ENCODE data around the gene PTPN2. TPM values are rescaled to one million over a fixed set of nuclear protein-coding genes. Genes with fewer than 3 reads are reported as not detected.

The PTPN2 gene
- total and polyA plus RNA-seq, 2 of the 4 experiments (the other 2 are of a cell fraction): 13.2 to 30.6 TPM

DNA sequence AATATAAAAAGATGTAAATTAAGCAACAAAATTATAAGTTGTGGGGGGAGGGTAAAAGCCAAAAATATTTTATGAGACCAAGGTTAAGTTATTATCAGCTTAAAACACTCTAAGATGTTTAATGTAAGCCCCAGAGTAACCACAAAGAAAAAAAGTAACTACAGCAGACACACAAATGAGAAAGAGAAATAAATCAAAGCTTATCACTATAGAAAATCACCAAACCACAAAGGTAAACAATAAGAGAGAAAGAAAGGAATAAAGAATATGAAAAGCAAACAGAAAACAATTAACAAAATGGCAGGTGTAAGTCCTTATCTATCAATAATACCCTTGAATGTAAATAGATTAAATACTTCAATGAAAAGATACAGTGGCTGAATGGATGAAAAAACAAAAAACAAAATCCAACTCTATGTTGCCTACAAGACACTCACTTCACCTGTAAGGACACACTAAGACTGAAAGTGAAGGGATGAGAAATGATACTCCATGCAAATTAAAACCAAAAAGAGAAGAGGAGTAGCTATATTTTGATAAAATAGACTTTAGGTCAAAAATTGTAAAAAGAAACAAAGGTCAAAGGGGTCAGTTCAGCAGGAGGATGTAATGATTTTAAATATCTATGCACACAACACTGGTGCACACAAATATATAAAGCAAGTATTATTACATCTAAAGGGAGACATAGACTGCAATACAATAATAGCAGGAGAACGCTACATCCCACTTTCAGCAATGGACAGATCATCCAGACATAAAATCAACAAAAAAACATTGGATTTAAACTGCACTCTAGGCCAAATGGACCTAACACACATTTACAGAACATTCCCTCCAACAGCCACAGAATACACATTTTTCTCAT lies 80.7 kb downstream of the PTPN2 start (continued):
- TF ChIP-seq, protein P1, sequence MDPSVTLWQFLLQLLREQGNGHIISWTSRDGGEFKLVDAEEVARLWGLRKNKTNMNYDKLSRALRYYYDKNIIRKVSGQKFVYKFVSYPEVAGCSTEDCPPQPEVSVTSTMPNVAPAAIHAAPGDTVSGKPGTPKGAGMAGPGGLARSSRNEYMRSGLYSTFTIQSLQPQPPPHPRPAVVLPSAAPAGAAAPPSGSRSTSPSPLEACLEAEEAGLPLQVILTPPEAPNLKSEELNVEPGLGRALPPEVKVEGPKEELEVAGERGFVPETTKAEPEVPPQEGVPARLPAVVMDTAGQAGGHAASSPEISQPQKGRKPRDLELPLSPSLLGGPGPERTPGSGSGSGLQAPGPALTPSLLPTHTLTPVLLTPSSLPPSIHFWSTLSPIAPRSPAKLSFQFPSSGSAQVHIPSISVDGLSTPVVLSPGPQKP (IDR thresholded peaks at IDR 0.05; ENCODE audit: borderline replicate concordance, low read depth, low read length): no peak

DNA sequence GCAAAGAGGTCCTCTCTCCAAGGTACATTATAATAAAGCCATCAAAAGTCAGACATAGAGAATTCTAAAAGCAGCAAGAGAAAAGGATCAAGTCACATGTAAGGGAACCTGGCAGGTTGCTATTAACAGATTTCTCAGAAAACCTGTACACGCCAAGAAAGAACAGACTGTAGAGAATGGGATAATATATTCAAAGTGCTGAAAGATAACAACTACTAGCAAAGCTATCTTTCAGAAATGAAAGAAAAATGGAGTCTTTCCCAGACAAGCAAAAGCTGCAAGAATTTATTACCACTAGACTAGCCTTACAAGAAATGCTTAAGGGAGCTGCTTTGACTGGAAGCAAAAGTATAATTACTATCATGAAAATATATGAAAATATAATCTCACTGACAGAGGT lies 81.5 kb downstream of the PTPN2 start:
- Histone ChIP-seq H3K4me1 (ENCODE audit: control insufficient read depth, insufficient read depth, low read length) (no peaks in the 10 kb centered on the region), H2BK120ac (ENCODE audit: low read depth, low read length) (no peak overlapping the region), H3K27me3 (ENCODE audit: control insufficient read depth, insufficient read depth, low read length) (no peaks in the 10 kb centered on the region), H4K91ac (ENCODE audit: insufficient read depth, low read depth, low read length) (no peak overlapping the region), H2BK20ac (ENCODE audit: low read depth, low read length) (no peak overlapping the region), H3K36me3 (ENCODE audit: control insufficient read depth, insufficient read depth, low read length) (peaks cover 7% of the 10 kb centered on the region), H4K20me1 (ENCODE audit: insufficient read depth, low read length) (no peaks in the 10 kb centered on the region), H2AFZ (replicated peaks; ENCODE audit: low read length, poor library complexity) (no peak overlapping the region), H3K4me2 (ENCODE audit: low read depth, low read length) (no peak overlapping the region), H4K5ac (ENCODE audit: low read depth, low read length) (no peak overlapping the region), H3K23ac (ENCODE audit: low read depth, low read length) (no peak overlapping the region), H3K56ac (ENCODE audit: extremely low read depth, insufficient read depth, low read length) (no peak overlapping the region), H2BK15ac (ENCODE audit: low read depth, low read length) (no peak overlapping the region), H3K18ac (ENCODE audit: low read depth, low read length) (no peak overlapping the region), H4K8ac (ENCODE audit: low read depth in 2 of 2, low read length in 2 of 2) (no peak overlapping the region), H3K27ac (ENCODE audit: insufficient read depth, low read length) (no peak overlapping the region), H3K9me3 (ENCODE audit: control insufficient read depth, insufficient read depth, low read length) (no peaks in the 10 kb centered on the region), H3K4me3 (ENCODE audit: insufficient read depth, low read depth, low read length) (no peak overlapping the region), H2AK5ac (ENCODE audit: low read depth, low read length) (no peak overlapping the region), H3K9me1 (ENCODE audit: insufficient read depth, low read length) (peaks cover 4% of the 10 kb centered on the region; the same call in 1 of the 2 replicates), H3K79me1 (ENCODE audit: low read depth in 1 of 2, low read length in 2 of 2) (0 out of 4 replicates have a peak, but pooled peaks cover 0 to 6% of the 10 kb centered on the region in 2 experiments), H2BK5ac (ENCODE audit: low read depth, low read length, poor library complexity, severe bottlenecking) (no peak overlapping the region), H3K4ac (ENCODE audit: low read depth, low read length) (no peak overlapping the region), H3K14ac (replicated peaks; ENCODE audit: low read depth, low read length) (no peak overlapping the region), H2AK9ac (replicated peaks; ENCODE audit: low read depth, low read length, poor library complexity) (no peak overlapping the region), H3K9ac (ENCODE audit: low read depth, low read length) (no peak overlapping the region)
- in situ Hi-C loops (cut with MboI; ENCODE audit: low sequenced_read_pairs): no loop called here
- no peak for TF ChIP-seq MXI1 (IDR thresholded peaks at IDR 0.05; ENCODE audit: borderline replicate concordance, low read depth, low read length)
- no peak for TF ChIP-seq MAZ (IDR thresholded peaks at IDR 0.05; ENCODE audit: borderline replicate concordance, low read depth, low read length)
- ChIA-PET POLR2A (ENCODE audit: unreplicated experiment) (interaction anchor here (0.6 kb wide), 1 partner anchor 147 kb away, joined by 3 read pairs; no protein-coding TSS in a partner anchor), CTCF (interaction anchor here (1.1 kb wide), 1 partner anchor 19 kb away, joined by 4 read pairs; no protein-coding TSS in a partner anchor)
- dilution Hi-C loops (cut with HindIII; ENCODE audit: low sequenced_read_pairs, unreplicated experiment): no loop called here
- DNase-seq: no peak
- no CpG with 5 or more reads among the region's 1 CpG for WGBS, 2 experiments (ENCODE audit: extremely low coverage in 2 of 2, insufficient read length in 1 of 2)
- BruUV-seq (replicated peaks): no TSS peak
- intact Hi-C loops (cut with micrococcal nuclease): no loop called here
- no peak for ATAC-seq (ENCODE audit: low read depth)
